ENCODE data around the gene NTNG2. TPM values are rescaled to one million over a fixed set of nuclear protein-coding genes. Genes with fewer than 3 reads are reported as not detected.

NTNG2 gene
- total and polyA plus RNA-seq, 10 of the 15 experiments (the other 5 are each of a cell fraction or from before 2014, with no cell fraction given): 0.37 to 0.79 (median 0.45) TPM; not detected in 6

DNA sequence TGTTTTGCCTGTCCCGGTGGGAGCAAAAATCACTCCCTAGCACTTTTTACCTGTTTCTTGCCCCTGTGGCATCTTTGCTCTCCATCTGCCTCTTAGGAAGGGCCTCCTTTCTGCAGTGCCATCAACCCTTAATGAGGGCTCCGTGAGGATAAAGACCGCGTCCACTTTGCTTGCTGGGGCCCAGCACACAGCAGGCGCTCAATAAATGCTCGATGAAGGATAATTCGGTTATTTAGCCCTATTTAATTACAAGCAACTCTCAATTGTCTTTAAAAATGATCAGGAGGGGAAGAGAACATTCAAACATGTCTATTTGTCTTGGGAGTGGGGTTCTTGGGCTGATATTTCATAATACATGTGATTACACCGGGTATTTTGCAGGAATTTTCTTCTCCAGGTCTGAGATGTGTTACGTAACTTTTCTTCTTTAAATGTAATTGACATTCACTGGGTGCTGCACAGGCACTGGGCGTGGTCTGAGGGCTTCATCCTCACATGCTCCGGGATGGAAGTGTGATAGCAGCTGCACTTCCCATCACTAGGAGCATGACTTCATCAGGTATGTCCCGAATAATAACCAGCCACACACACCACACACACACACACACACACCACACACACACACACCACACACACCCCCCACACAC lies 19.8 kb upstream of the NTNG2 start:
- ChIA-PET SMC1A (ENCODE audit: uncharacterized antibody, unreplicated experiment) (no interaction called here), CTCF (no interaction called here)

More for the DNA sequence above, 19.8 kb upstream of the NTNG2 start:
- H3K36me3 ChIP-seq (ENCODE audit: control insufficient read depth in 2 of 2, insufficient read depth in 2 of 2, low read length in 1 of 2): no peaks in the 10 kb centered on the region
- ATAC-seq (no peak), FAIRE-seq (no peak), DNase-seq (ENCODE audit: low read depth, low spot score) (no peak)
- H4K20me1 ChIP-seq (ENCODE audit: control insufficient read depth, insufficient read depth): no peaks in the 10 kb centered on the region; the same call in 1 of the 2 replicates
- in situ Hi-C loops (cut with MboI): no loop called here
- no peaks in the 10 kb centered on the region for H3K79me2 ChIP-seq (ENCODE audit: control insufficient read depth, insufficient read depth, low read length)
- H3K9ac ChIP-seq (ENCODE audit: control insufficient read depth, insufficient read depth, low read length): no peak overlapping the region
- WGBS (ENCODE audit: insufficient coverage, insufficient replicate concordance, low lambda C conversion rate, missing lambda C conversion rate): 45% methylated on average over 12 of the region's 12 CpGs
- BruUV-seq (replicated peaks): no TSS peak
- H3K9me3 ChIP-seq (replicated peaks; ENCODE audit: control insufficient read depth, insufficient read depth, low read length): no peaks in the 10 kb centered on the region
- no peaks in the 10 kb centered on the region for H3K4me1 ChIP-seq (ENCODE audit: control insufficient read depth, insufficient read depth, low read length)
- TF ChIP-seq ZNF207 (IDR thresholded peaks at IDR 0.05; ENCODE audit: borderline replicate concordance): no peak
- TF ChIP-seq SIX5 (IDR thresholded peaks at IDR 0.05; ENCODE audit: low read depth, low read length, severe bottlenecking): no peak
- no peak for TF ChIP-seq SREBF1 (IDR thresholded peaks at IDR 0.05; ENCODE audit: low read length)
- TF ChIP-seq ZBED1 (IDR thresholded peaks at IDR 0.05; ENCODE audit: borderline replicate concordance): no peak
- no peak for TF ChIP-seq NBN (IDR thresholded peaks at IDR 0.05)
- TF ChIP-seq NFYA (IDR thresholded peaks at IDR 0.05; ENCODE audit: borderline replicate concordance, low read depth, low read length): no peak
- no peak for TF ChIP-seq ETV6 (conservative IDR thresholded peaks at IDR 0.05 in 1 of 2, IDR thresholded peaks at IDR 0.05 in 1 of 2; ENCODE audit: borderline replicate concordance in 1 of 2, low read depth in 1 of 2)
- no peak for TF ChIP-seq ZNF384 (IDR thresholded peaks at IDR 0.05; ENCODE audit: borderline replicate concordance, low read depth, low read length)
- TF ChIP-seq GABPA (IDR thresholded peaks at IDR 0.05; ENCODE audit: low read depth): no peak
- TF ChIP-seq, protein P1, sequence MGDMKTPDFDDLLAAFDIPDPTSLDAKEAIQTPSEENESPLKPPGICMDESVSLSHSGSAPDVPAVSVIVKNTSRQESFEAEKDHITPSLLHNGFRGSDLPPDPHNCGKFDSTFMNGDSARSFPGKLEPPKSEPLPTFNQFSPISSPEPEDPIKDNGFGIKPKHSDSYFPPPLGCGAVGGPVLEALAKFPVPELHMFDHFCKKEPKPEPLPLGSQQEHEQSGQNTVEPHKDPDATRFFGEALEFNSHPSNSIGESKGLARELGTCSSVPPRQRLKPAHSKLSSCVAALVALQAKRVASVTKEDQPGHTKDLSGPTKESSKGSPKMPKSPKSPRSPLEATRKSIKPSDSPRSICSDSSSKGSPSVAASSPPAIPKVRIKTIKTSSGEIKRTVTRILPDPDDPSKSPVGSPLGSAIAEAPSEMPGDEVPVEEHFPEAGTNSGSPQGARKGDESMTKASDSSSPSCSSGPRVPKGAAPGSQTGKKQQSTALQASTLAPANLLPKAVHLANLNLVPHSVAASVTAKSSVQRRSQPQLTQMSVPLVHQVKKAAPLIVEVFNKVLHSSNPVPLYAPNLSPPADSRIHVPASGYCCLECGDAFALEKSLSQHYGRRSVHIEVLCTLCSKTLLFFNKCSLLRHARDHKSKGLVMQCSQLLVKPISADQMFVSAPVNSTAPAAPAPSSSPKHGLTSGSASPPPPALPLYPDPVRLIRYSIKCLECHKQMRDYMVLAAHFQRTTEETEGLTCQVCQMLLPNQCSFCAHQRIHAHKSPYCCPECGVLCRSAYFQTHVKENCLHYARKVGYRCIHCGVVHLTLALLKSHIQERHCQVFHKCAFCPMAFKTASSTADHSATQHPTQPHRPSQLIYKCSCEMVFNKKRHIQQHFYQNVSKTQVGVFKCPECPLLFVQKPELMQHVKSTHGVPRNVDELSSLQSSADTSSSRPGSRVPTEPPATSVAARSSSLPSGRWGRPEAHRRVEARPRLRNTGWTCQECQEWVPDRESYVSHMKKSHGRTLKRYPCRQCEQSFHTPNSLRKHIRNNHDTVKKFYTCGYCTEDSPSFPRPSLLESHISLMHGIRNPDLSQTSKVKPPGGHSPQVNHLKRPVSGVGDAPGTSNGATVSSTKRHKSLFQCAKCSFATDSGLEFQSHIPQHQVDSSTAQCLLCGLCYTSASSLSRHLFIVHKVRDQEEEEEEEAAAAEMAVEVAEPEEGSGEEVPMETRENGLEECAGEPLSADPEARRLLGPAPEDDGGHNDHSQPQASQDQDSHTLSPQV (IDR thresholded peaks at IDR 0.05): no peak
- no peak for TF ChIP-seq ZNF217 (IDR thresholded peaks at IDR 0.05)
- no peak for TF ChIP-seq LARP7 (IDR thresholded peaks at IDR 0.05)
- TF ChIP-seq, protein P2, sequence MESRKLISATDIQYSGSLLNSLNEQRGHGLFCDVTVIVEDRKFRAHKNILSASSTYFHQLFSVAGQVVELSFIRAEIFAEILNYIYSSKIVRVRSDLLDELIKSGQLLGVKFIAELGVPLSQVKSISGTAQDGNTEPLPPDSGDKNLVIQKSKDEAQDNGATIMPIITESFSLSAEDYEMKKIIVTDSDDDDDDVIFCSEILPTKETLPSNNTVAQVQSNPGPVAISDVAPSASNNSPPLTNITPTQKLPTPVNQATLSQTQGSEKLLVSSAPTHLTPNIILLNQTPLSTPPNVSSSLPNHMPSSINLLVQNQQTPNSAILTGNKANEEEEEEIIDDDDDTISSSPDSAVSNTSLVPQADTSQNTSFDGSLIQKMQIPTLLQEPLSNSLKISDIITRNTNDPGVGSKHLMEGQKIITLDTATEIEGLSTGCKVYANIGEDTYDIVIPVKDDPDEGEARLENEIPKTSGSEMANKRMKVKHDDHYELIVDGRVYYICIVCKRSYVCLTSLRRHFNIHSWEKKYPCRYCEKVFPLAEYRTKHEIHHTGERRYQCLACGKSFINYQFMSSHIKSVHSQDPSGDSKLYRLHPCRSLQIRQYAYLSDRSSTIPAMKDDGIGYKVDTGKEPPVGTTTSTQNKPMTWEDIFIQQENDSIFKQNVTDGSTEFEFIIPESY (IDR thresholded peaks at IDR 0.05): no peak
- intact Hi-C loops (cut with micrococcal nuclease; ENCODE audit: unreplicated experiment): no loop called here
- no peak overlapping the region for H3K4me2 ChIP-seq (ENCODE audit: control insufficient read depth, insufficient read depth)
- ChIA-PET POLR2A (no interaction called here), RAD21 (ENCODE audit: unreplicated experiment) (no interaction called here)
- H2AFZ ChIP-seq (ENCODE audit: control insufficient read depth, low read depth, low read length): no peak overlapping the region
- H3K27me3 ChIP-seq (replicated peaks in 1 of 2; ENCODE audit: control insufficient read depth in 2 of 2, insufficient read depth in 2 of 2, low read length in 1 of 2): peaks cover 0 to 9% of the 10 kb centered on the region in 2 experiments; a peak in 2 of 4 replicates
- H3K4me3 ChIP-seq: no peak overlapping the region
- no peak overlapping the region for H3K27ac ChIP-seq (ENCODE audit: control insufficient read depth, insufficient read depth)
